Hepatocyte (in vitro differentiated cells): ENCODE data around the gene SLC48A1. TPM values are rescaled to one million over a fixed set of nuclear protein-coding genes. Genes with fewer than 3 reads are reported as not detected.
A peak's percentile ranks its signal among the peaks of the same experiment; 100 is the strongest.

Source experiments
- DNase-seq: peaks from one replicate; pipeline ENCODE4 v3.0.0-alpha.2; 2016; ENCODE audit warnings: low spot score
- H2AFZ ChIP-seq: fragments of 200-600 bp; sonication (generic); 2 replicates; pipeline ENCODE4 v1.6.0; 2016; ENCODE audit warnings: antibody characterized with exemption, mild to moderate bottlenecking
- H3K27ac ChIP-seq: fragments of 200-600 bp; sonication (generic); 2 replicates; pipeline ENCODE4 v1.5.1; 2016; ENCODE audit warnings: mild to moderate bottlenecking
- H3K27me3 ChIP-seq: fragments of 200-600 bp; sonication (generic); 2 replicates; pipeline ENCODE4 v1.6.1; 2016
- H3K36me3 ChIP-seq: fragments of 200-600 bp; sonication (generic); replicated peaks from 2 replicates; pipeline ENCODE4 v1.5.1; 2016; ENCODE audit warnings: low read depth; ENCODE audit not compliant: insufficient read depth
- H3K4me1 ChIP-seq: fragments of 200-600 bp; sonication (generic); 2 replicates; pipeline ENCODE4 v1.5.1; 2016; ENCODE audit warnings: mild to moderate bottlenecking, moderate library complexity; ENCODE audit not compliant: insufficient read depth
- H3K4me2 ChIP-seq: fragments of 200-600 bp; sonication (generic); 2 replicates; pipeline ENCODE4 v1.6.0; 2016
- H3K4me3 ChIP-seq: fragments of 200-600 bp; sonication (generic); 2 replicates; pipeline ENCODE4 v1.5.1; 2016; ENCODE audit warnings: mild to moderate bottlenecking
- H3K79me2 ChIP-seq: fragments of 200-600 bp; sonication (generic); 2 replicates; pipeline ENCODE4 v1.6.0; 2017; ENCODE audit warnings: mild to moderate bottlenecking
- H3K9me2 ChIP-seq: fragments of 200-600 bp; sonication (generic); replicated peaks from 2 replicates; pipeline ENCODE4 v1.6.0; 2017; ENCODE audit warnings: mild to moderate bottlenecking; ENCODE audit not compliant: insufficient read depth
- H3K9me3 ChIP-seq: fragments of 200-600 bp; sonication (generic); 2 replicates; pipeline ENCODE4 v1.5.1; 2016; ENCODE audit warnings: low read depth, mild to moderate bottlenecking
- H4K20me1 ChIP-seq: fragments of 200-600 bp; sonication (generic); 2 replicates; pipeline ENCODE4 v1.6.0; 2016; ENCODE audit warnings: mild to moderate bottlenecking; ENCODE audit not compliant: insufficient read depth, poor library complexity, severe bottlenecking
- CTCF ChIP-seq: fragments of 200-600 bp; sonication (generic); IDR thresholded peaks from 2 replicates; pipeline ENCODE4 v1.5.1; 2016; ENCODE audit warnings: antibody characterized with exemption, mild to moderate bottlenecking; ENCODE audit not compliant: poor library complexity
- EZH2 ChIP-seq: fragments of 200-600 bp; sonication (generic); IDR thresholded peaks from 2 replicates; pipeline ENCODE4 v1.6.1; 2016; ENCODE audit warnings: antibody characterized with exemption, mild to moderate bottlenecking, borderline replicate concordance
- EZH2phosphoT487 ChIP-seq: fragments of 200-600 bp; sonication (generic); IDR thresholded peaks from one replicate; pipeline ENCODE4 v1.6.1; 2018; ENCODE audit warnings: antibody characterized with exemption, mild to moderate bottlenecking, low read depth, moderate library complexity; ENCODE audit not compliant: unreplicated experiment, severe bottlenecking
- WGBS: methylation state at CpG from one replicate; pipeline ENCODE4 v1.1.6; 2016; ENCODE audit warnings: low lambda C conversion rate; ENCODE audit errors: missing lambda C conversion rate; 5-methylcytosine and 5-hydroxymethylcytosine counted together
- polyA plus RNA-seq: library from polyadenylated mRNA; unstranded; fragments of >200 nt; fragmentation: Nextera tagmentation; extraction: Ambion mirVana; gene quantifications from 2 replicates; pipeline ENCODE4 v1.2.1, GENCODE V29; 2016
- total RNA-seq: library from RNA; depleted of rRNA; stranded (reverse); fragments of >200 nt; gene quantifications from 2 replicates; pipeline ENCODE4 v1.2.3, GENCODE V29; 2014

SLC48A1 gene
- total and polyA plus RNA-seq, 2 experiments from 2014 or later = 11.2 to 22.6 TPM

- TF ChIP-seq EZH2phosphoT487 = no peak
- TF ChIP-seq CTCF = no peak
- no peak for TF ChIP-seq EZH2
- no peaks in the 10 kb centered on the region for H3K36me3 ChIP-seq
- peaks cover 17% of the 10 kb centered on the region for H3K4me1 ChIP-seq
- no peaks in the 10 kb centered on the region for H3K9me3 ChIP-seq
- H3K27ac ChIP-seq = peak overlapping the region; percentile 55
- 88% methylated on average over 4 of the region's 4 CpGs for WGBS
- no peak overlapping the region for H3K4me3 ChIP-seq
- H4K20me1 ChIP-seq = no peaks in the 10 kb centered on the region
- H2AFZ ChIP-seq = no peak overlapping the region
- H3K4me2 ChIP-seq = no peak overlapping the region
- H3K27me3 ChIP-seq = no peaks in the 10 kb centered on the region
- no peaks in the 10 kb centered on the region for H3K79me2 ChIP-seq
- no peaks in the 10 kb centered on the region for H3K9me2 ChIP-seq
- DNase-seq = no peak
Measured at GRCh38 chr12:47736216-47736615, 36.8 kb upstream of the SLC48A1 start.

DNA sequence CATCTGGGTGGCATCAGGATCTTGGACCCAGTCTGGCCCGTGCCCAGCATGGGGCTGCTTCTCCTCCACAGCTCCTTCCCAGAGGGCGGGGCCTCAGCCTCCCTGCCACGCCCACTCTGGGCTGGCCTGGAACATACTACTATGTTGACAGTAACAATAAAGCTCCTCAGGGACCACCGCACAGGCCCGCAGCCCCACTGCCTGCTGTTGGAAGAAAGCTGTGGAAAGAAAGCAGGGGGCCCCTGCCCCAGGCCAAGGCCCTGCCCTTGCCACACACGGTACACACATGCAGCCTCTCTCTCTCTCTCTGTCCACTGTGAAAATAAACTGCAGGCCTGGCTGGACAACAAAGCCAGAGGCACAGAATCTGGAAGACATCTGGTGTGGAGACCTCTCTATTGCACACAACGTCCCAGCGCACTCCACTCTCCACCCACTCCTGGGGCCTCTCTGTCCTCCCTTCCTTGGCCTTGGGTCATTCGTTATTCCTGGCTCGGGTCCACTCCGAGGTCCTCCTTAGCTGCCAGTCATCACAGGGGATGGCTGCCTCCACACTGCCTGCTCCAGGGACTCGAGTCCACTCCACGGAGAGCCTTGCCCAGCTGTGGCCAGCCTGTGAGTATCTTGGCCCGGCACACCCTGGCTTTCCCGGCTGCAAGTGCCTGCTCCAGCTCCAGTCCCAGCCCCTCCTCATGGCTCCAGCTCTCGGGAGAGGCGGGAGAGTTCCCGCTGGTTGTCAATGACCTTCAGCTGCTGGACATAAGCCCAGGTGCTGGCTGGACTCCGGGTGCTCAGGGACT, 36.0 kb upstream of the SLC48A1 start:
- H3K4me1 ChIP-seq = peaks cover 17% of the 10 kb centered on the region
- no peak overlapping the region for H2AFZ ChIP-seq
- H3K79me2 ChIP-seq = no peaks in the 10 kb centered on the region
- peak; percentile 44 for DNase-seq
- H3K27me3 ChIP-seq = no peaks in the 10 kb centered on the region
- H3K4me3 ChIP-seq = no peak overlapping the region
- H3K9me3 ChIP-seq = no peaks in the 10 kb centered on the region
- H3K4me2 ChIP-seq = no peak overlapping the region
- H3K36me3 ChIP-seq = no peaks in the 10 kb centered on the region
- TF ChIP-seq EZH2phosphoT487 = no peak
- no peak for TF ChIP-seq EZH2
- TF ChIP-seq CTCF = no peak
- H4K20me1 ChIP-seq = no peaks in the 10 kb centered on the region
- H3K9me2 ChIP-seq = no peaks in the 10 kb centered on the region
- peak overlapping the region; percentile 55 for H3K27ac ChIP-seq
- WGBS = 72% methylated on average over 19 of the region's 19 CpGs

GRCh38 chr12:47737936-47738594, 35.0 kb upstream of the SLC48A1 start:
- no peaks in the 10 kb centered on the region for H3K27me3 ChIP-seq
- TF ChIP-seq EZH2 (no peak), CTCF (no peak), EZH2phosphoT487 (no peak)
- H3K79me2 ChIP-seq = no peaks in the 10 kb centered on the region
- no peak overlapping the region for H2AFZ ChIP-seq
- no peaks in the 10 kb centered on the region for H3K9me3 ChIP-seq
- H3K27ac ChIP-seq = peak overlapping the region; percentile 12
- no peaks in the 10 kb centered on the region for H3K36me3 ChIP-seq
- H3K9me2 ChIP-seq = no peaks in the 10 kb centered on the region
- DNase-seq = no peak
- H3K4me1 ChIP-seq = peaks cover 17% of the 10 kb centered on the region
- 93% methylated on average over 12 of the region's 17 CpGs for WGBS
- H3K4me2 ChIP-seq = no peak overlapping the region
- no peak overlapping the region for H3K4me3 ChIP-seq
- H4K20me1 ChIP-seq = no peaks in the 10 kb centered on the region
